Activated naive CD4-positive, alpha-beta T cell treated with anti-CD3 and anti-CD28 coated beads, Interleukin-2, amount 50 U/mL, for 72 hours (primary cell): Measurements from ENCODE around the gene SMG1. TPM values are rescaled to one million over a fixed set of nuclear protein-coding genes. Genes with fewer than 3 reads are reported as not detected.
"Not testable (repeated sequence)": the region's sequence is repeated elsewhere in the genome, so short reads cannot be mapped to it uniquely, and the experiment has no call there.

Experiments
- ATAC-seq, 2 donors: fragments of 150-1000 bp; cut with Tn5 transposase; 2 replicates each; pipeline ENCODE4 v1.10.0; 2021; ENCODE audit warnings: mild to moderate bottlenecking in 2 of 2, moderate library complexity in 2 of 2
- DNase-seq, 2 donors: peaks; one replicate each; pipeline ENCODE4 v3.0.0; 2021 to 2022; ENCODE audit warnings: low spot score in 2 of 2
- H3K27ac Mint-ChIP-seq, 2 donors: one replicate each; pipeline ENCODE4 v1.8.0; 2022; ENCODE audit warnings: mild to moderate bottlenecking in 2 of 2, mixed read lengths in 2 of 2
- H3K36me3 Mint-ChIP-seq, 2 donors: one replicate each; pipeline ENCODE4 v1.8.0; 2022; ENCODE audit warnings: mixed read lengths in 2 of 2
- H3K9me3 Mint-ChIP-seq, 2 donors: one replicate each; pipeline ENCODE4 v1.8.0; 2022; ENCODE audit warnings: mixed read lengths in 2 of 2
- total RNA-seq, 2 donors: library from RNA; stranded (reverse); gene quantifications; one replicate each; pipeline ENCODE4 v1.2.3, GENCODE V29; 2022

SMG1 gene
- total RNA-seq, 2 donors from 2014 or later, result 181 to 216 TPM

- DNase-seq, H3K27ac Mint-ChIP-seq, ATAC-seq, H3K36me3 Mint-ChIP-seq, H3K9me3 Mint-ChIP-seq: not testable (repeated sequence)
Measured at GRCh38 chr16:18901194-18901593, 25.0 kb downstream of the SMG1 start.

- not testable (repeated sequence) for H3K9me3 Mint-ChIP-seq, H3K36me3 Mint-ChIP-seq, DNase-seq, ATAC-seq, H3K27ac Mint-ChIP-seq
Measured at GRCh38 chr16:18884456-18884855, 41.8 kb downstream of the SMG1 start.

GRCh38 chr16:18877734-18878133, 48.5 kb downstream of the SMG1 start:
- ATAC-seq, H3K27ac Mint-ChIP-seq, H3K9me3 Mint-ChIP-seq, DNase-seq: not testable (repeated sequence)
- peaks cover 4 to 18% of the 10 kb centered on the region in 2 donors for H3K36me3 Mint-ChIP-seq

GRCh38 chr16:18877259-18877658, 48.9 kb downstream of the SMG1 start:
- ATAC-seq, H3K9me3 Mint-ChIP-seq, DNase-seq, H3K27ac Mint-ChIP-seq: not testable (repeated sequence)
- H3K36me3 Mint-ChIP-seq, result peaks cover 0 to 21% of the 10 kb centered on the region in 2 donors

GRCh38 chr16:18876301-18876700, 49.9 kb downstream of the SMG1 start:
- H3K27ac Mint-ChIP-seq, ATAC-seq, H3K9me3 Mint-ChIP-seq, DNase-seq: not testable (repeated sequence)
- H3K36me3 Mint-ChIP-seq, result peaks cover 0 to 23% of the 10 kb centered on the region in 2 donors

GRCh38 chr16:18869043-18869771, 57.0 kb downstream of the SMG1 start:
- not testable (repeated sequence) for H3K9me3 Mint-ChIP-seq, DNase-seq, ATAC-seq
- peak overlapping the region in 1 of 2 donors; percentile 3 for H3K27ac Mint-ChIP-seq
- peaks cover 0 to 10% of the 10 kb centered on the region in 2 donors for H3K36me3 Mint-ChIP-seq

GRCh38 chr16:18866277-18866823, 59.9 kb downstream of the SMG1 start:
- not testable (repeated sequence) for H3K9me3 Mint-ChIP-seq, H3K36me3 Mint-ChIP-seq, DNase-seq, H3K27ac Mint-ChIP-seq, ATAC-seq

- not testable (repeated sequence) for H3K9me3 Mint-ChIP-seq, DNase-seq, ATAC-seq
- H3K27ac Mint-ChIP-seq, result peak overlapping the region; percentile 66 to 81
- H3K36me3 Mint-ChIP-seq, result peaks cover 9 to 12% of the 10 kb centered on the region in 2 donors
Measured at GRCh38 chr16:18862891-18863290, 63.3 kb downstream of the SMG1 start.

GRCh38 chr16:18855196-18855595, 71.0 kb downstream of the SMG1 start:
- Mint-ChIP-seq H3K36me3 (peaks cover 14 to 29% of the 10 kb centered on the region in 2 donors), H3K27ac (peak overlapping the region in 1 of 2 donors; percentile 10), H3K9me3 (no peaks in the 10 kb centered on the region)
- DNase-seq (no peak), ATAC-seq (no peak)

GRCh38 chr16:18853694-18854093, 72.5 kb downstream of the SMG1 start:
- DNase-seq, result no peak
- ATAC-seq, result peak in 1 of 2 donors; percentile 46
- Mint-ChIP-seq H3K36me3 (peaks cover 11 to 37% of the 10 kb centered on the region in 2 donors), H3K9me3 (no peaks in the 10 kb centered on the region), H3K27ac (peak overlapping the region in 1 of 2 donors; percentile 67)

- Mint-ChIP-seq H3K9me3 (no peaks in the 10 kb centered on the region), H3K36me3 (peaks cover 8 to 37% of the 10 kb centered on the region in 2 donors), H3K27ac (no peak overlapping the region)
- no peak for DNase-seq
- no peak for ATAC-seq
Measured at GRCh38 chr16:18852647-18853046, 73.6 kb downstream of the SMG1 start.

GRCh38 chr16:18846416-18846815, 79.8 kb downstream of the SMG1 start:
- Mint-ChIP-seq H3K9me3 (no peaks in the 10 kb centered on the region), H3K27ac (peak overlapping the region in 1 of 2 donors; percentile 68), H3K36me3 (peaks cover 13 to 19% of the 10 kb centered on the region in 2 donors)
- no peak for DNase-seq
- no peak for ATAC-seq

- H3K36me3 Mint-ChIP-seq, result peaks cover 20 to 27% of the 10 kb centered on the region in 2 donors
- DNase-seq, result no peak
- no peak for ATAC-seq
- peak overlapping the region; percentile 38 to 82 for H3K27ac Mint-ChIP-seq
- no peaks in the 10 kb centered on the region for H3K9me3 Mint-ChIP-seq
Measured at GRCh38 chr16:18842565-18842964, 83.6 kb downstream of the SMG1 start.

- ATAC-seq (no peak), DNase-seq (no peak)
- Mint-ChIP-seq H3K27ac (peak overlapping the region; percentile 38 to 82), H3K9me3 (no peaks in the 10 kb centered on the region), H3K36me3 (peaks cover 20 to 31% of the 10 kb centered on the region in 2 donors)
Measured at GRCh38 chr16:18841833-18842525, 84.2 kb downstream of the SMG1 start.

- Mint-ChIP-seq H3K27ac (peak overlapping the region in 1 of 2 donors; percentile 53), H3K36me3 (peaks cover 30 to 48% of the 10 kb centered on the region in 2 donors), H3K9me3 (no peaks in the 10 kb centered on the region)
- ATAC-seq, result no peak
- no peak for DNase-seq
Measured at GRCh38 chr16:18839555-18839954, 86.7 kb downstream of the SMG1 start.

GRCh38 chr16:18836702-18837101, 89.5 kb downstream of the SMG1 start:
- Mint-ChIP-seq H3K9me3 (no peaks in the 10 kb centered on the region), H3K27ac (peak overlapping the region; percentile 35 to 92), H3K36me3 (peaks cover 34 to 44% of the 10 kb centered on the region in 2 donors)
- no peak for DNase-seq
- ATAC-seq, result peak; percentile 90 to 94

GRCh38 chr16:18834864-18835263, 91.3 kb downstream of the SMG1 start:
- Mint-ChIP-seq H3K9me3 (no peaks in the 10 kb centered on the region), H3K27ac (peak overlapping the region in 1 of 2 donors; percentile 35), H3K36me3 (peaks cover 36 to 48% of the 10 kb centered on the region in 2 donors)
- DNase-seq (no peak), ATAC-seq (no peak)
